ENCODE data around the gene COL27A1. TPM values are rescaled to one million over a fixed set of nuclear protein-coding genes. Genes with fewer than 3 reads are reported as not detected.

Gene COL27A1
- polyA plus RNA-seq, 1 donor (not counting 4 experiments of a cell fraction or from before 2014, with no cell fraction given), result 14.0 TPM

GRCh38 chr9:114146735-114147134 is 8.6 kb upstream of the COL27A1 start:
- Histone ChIP-seq H3K4me1 (ENCODE audit: control insufficient read depth, extremely low read depth, insufficient read depth, low read length) (no peaks in the 10 kb centered on the region), H3K27ac (ENCODE audit: control insufficient read depth, insufficient read depth, low read length) (no peak overlapping the region), H4K20me1 (ENCODE audit: control insufficient read depth, extremely low read depth, insufficient read depth, low read length) (no peaks in the 10 kb centered on the region), H3K27me3 (ENCODE audit: control insufficient read depth, extremely low read depth, insufficient read depth, low read length) (peaks cover 13% of the 10 kb centered on the region), H3K4me2 (ENCODE audit: control insufficient read depth, extremely low read depth, insufficient read depth, low read depth, low read length) (no peak overlapping the region), H3K9me1 (ENCODE audit: control insufficient read depth, extremely low read depth, insufficient read depth, low read length) (no peaks in the 10 kb centered on the region), H3K36me3 (ENCODE audit: control insufficient read depth in 2 of 2, extremely low read depth in 1 of 2, insufficient read depth in 2 of 2, low read length in 2 of 2) (no peaks in the 10 kb centered on the region), H3K9me3 (ENCODE audit: control insufficient read depth, low read depth, low read length) (no peaks in the 10 kb centered on the region), H3K79me2 (ENCODE audit: control insufficient read depth, insufficient read depth, low read length) (no peaks in the 10 kb centered on the region), H3K4me3 (ENCODE audit: control insufficient read depth in 2 of 3, extremely low read depth in 1 of 3, insufficient read depth in 2 of 3, low read depth in 1 of 3, low read length in 3 of 3) (no peak overlapping the region), H3K9ac (ENCODE audit: control insufficient read depth, extremely low read depth, insufficient read depth, low read length) (no peak overlapping the region), H2AFZ (ENCODE audit: control insufficient read depth, low read length) (no peak overlapping the region)
- FAIRE-seq, result no peak
- TF ChIP-seq CTCF (optimal IDR thresholded peaks at IDR 0.05 in 1 of 3, IDR thresholded peaks at IDR 0.05 in 1 of 3, conservative IDR thresholded peaks at IDR 0.05 in 1 of 3; ENCODE audit: extremely low read depth in 1 of 3, insufficient read depth in 2 of 3, low read length in 3 of 3) (no peak), EZH2 (IDR thresholded peaks at IDR 0.05; ENCODE audit: low read length) (no peak)
- no peak for DNase-seq (ENCODE audit: low read depth, low spot score)
- dilution Hi-C loops (cut with MboI; ENCODE audit: extremely low pct_ligation_motif_present, low sequenced_read_pairs), result no loop called here

- FAIRE-seq, result no peak
- no peaks in the 10 kb centered on the region for H3K79me2 ChIP-seq (ENCODE audit: control insufficient read depth, insufficient read depth, low read length)
- H4K20me1 ChIP-seq (ENCODE audit: control insufficient read depth, extremely low read depth, insufficient read depth, low read length), result no peaks in the 10 kb centered on the region
- peaks cover under 1% of the 10 kb centered on the region for H3K4me1 ChIP-seq (ENCODE audit: control insufficient read depth, extremely low read depth, insufficient read depth, low read length)
- no peaks in the 10 kb centered on the region for H3K9me1 ChIP-seq (ENCODE audit: control insufficient read depth, extremely low read depth, insufficient read depth, low read length)
- no peaks in the 10 kb centered on the region for H3K36me3 ChIP-seq (ENCODE audit: control insufficient read depth in 2 of 2, extremely low read depth in 1 of 2, insufficient read depth in 2 of 2, low read length in 2 of 2)
- dilution Hi-C loops (cut with MboI; ENCODE audit: extremely low pct_ligation_motif_present, low sequenced_read_pairs), result no loop called here
- H3K27me3 ChIP-seq (ENCODE audit: control insufficient read depth, extremely low read depth, insufficient read depth, low read length), result peaks cover 18% of the 10 kb centered on the region
- no peak overlapping the region for H3K9ac ChIP-seq (ENCODE audit: control insufficient read depth, extremely low read depth, insufficient read depth, low read length)
- no peak overlapping the region for H2AFZ ChIP-seq (ENCODE audit: control insufficient read depth, low read length)
- no peaks in the 10 kb centered on the region for H3K9me3 ChIP-seq (ENCODE audit: control insufficient read depth, low read depth, low read length)
- TF ChIP-seq CTCF (optimal IDR thresholded peaks at IDR 0.05 in 1 of 3, IDR thresholded peaks at IDR 0.05 in 1 of 3, conservative IDR thresholded peaks at IDR 0.05 in 1 of 3; ENCODE audit: extremely low read depth in 1 of 3, insufficient read depth in 2 of 3, low read length in 3 of 3), result no peak
- TF ChIP-seq EZH2 (IDR thresholded peaks at IDR 0.05; ENCODE audit: low read length), result no peak
- no peak for DNase-seq (ENCODE audit: low read depth, low spot score)
- H3K4me3 ChIP-seq (ENCODE audit: control insufficient read depth in 2 of 3, extremely low read depth in 1 of 3, insufficient read depth in 2 of 3, low read depth in 1 of 3, low read length in 3 of 3), result no peak overlapping the region
- H3K27ac ChIP-seq (ENCODE audit: control insufficient read depth, insufficient read depth, low read length), result no peak overlapping the region
- H3K4me2 ChIP-seq (ENCODE audit: control insufficient read depth, extremely low read depth, insufficient read depth, low read depth, low read length), result no peak overlapping the region
These were observed 6.2 kb upstream of the COL27A1 start for GRCh38 chr9:114149181-114149580.

Measured in keratinocyte (primary cell).